Measurements from ENCODE around the gene FAM221A.
A peak's percentile ranks its signal among the peaks of the same experiment; 100 is the strongest.
"Not testable (repeated sequence)": the region's sequence is repeated elsewhere in the genome, so short reads cannot be mapped to it uniquely, and the experiment has no call there.

FAM221A gene

GRCh38 chr7:23680414-23681405 lies 711 bp downstream of the FAM221A start:
- peak; percentile 38 for DNase-seq (ENCODE audit: low read depth)
- TF ChIP-seq CTCF (IDR thresholded peaks at IDR 0.05; ENCODE audit: low read depth, low read length, missing control alignments), result no peak
- peak overlapping the region; percentile 74 for H3K4me3 ChIP-seq (ENCODE audit: low read depth, low read length)

DNA sequence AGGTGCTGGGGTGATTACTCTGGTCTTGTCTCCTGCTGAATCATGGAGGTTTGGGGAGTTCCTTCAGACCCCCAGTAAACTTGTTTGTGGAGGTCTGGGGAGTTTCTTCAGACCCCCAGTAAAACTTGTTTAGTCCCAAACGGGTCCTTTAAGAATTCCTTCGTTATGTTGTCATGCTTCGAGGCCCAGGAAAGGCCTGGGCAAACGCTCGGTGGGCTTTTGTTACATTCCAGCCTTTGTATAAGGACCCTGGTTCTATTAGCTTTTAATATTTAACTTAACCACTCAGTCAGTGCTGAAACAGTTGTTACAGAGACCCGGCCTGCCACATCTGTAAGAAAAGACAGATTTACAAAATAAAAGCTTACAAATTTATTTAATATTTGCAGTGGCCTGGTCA lies 4.0 kb downstream of the FAM221A start:
- H3K4me3 ChIP-seq (ENCODE audit: low read depth, low read length); DNase-seq (ENCODE audit: low read depth): not testable (repeated sequence)

DNA sequence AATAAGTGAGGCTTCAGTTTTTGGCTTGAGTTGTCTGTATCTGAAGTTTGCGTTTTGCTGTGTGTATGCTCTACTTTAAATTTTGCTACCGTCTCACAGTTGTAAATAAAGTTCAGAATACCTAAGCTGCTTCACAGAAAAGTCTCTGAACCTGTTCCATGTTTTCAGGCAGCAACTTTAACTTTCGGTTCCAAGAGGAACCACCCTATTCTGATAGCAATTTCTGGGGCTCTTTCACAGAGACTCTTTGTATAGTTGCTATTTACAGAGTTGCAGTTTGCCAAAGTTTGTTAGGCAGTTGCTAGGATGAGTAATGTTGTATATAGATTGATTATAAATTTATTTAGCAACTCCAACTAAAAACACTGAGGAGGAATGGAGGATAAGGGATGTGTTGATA lies 5.7 kb downstream of the FAM221A start:
- DNase-seq (ENCODE audit: low read depth), result no peak
- TF ChIP-seq CTCF (IDR thresholded peaks at IDR 0.05; ENCODE audit: low read depth, low read length, missing control alignments), result no peak
- no peak overlapping the region for H3K4me3 ChIP-seq (ENCODE audit: low read depth, low read length)

GRCh38 chr7:23687011-23687410 lies 7.0 kb downstream of the FAM221A start:
- H3K4me3 ChIP-seq (ENCODE audit: low read depth, low read length), result no peak overlapping the region
- no peak for DNase-seq (ENCODE audit: low read depth)
- no peak for TF ChIP-seq CTCF (IDR thresholded peaks at IDR 0.05; ENCODE audit: low read depth, low read length, missing control alignments)

- no peak for TF ChIP-seq CTCF (IDR thresholded peaks at IDR 0.05; ENCODE audit: low read depth, low read length, missing control alignments)
- H3K4me3 ChIP-seq (ENCODE audit: low read depth, low read length), result no peak overlapping the region
Observed at GRCh38 chr7:23689165-23689564, 9.2 kb downstream of the FAM221A start.

DNA sequence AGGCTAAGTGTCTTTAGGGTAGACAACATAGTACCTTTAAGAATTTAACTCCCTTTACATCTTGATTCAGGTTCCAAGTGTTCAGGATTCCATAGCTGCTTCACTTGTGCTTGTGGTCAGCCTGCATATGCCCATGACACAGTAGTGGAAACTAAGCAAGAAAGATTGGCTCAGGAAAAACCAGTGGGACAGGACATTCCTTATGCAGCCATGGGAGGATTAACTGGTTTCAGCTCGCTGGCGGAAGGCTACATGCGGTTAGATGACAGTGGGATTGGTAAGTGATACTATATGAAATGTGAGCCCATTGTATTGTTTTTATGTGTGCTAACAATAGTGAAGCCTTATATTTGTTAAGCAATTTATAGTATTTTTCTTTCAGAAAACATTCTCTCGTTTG lies 11.3 kb downstream of the FAM221A start:
- TF ChIP-seq CTCF (IDR thresholded peaks at IDR 0.05; ENCODE audit: low read depth, low read length, missing control alignments), result no peak
- no peak overlapping the region for H3K4me3 ChIP-seq (ENCODE audit: low read depth, low read length)
- no peak for DNase-seq (ENCODE audit: low read depth)

More at GRCh38 chr7:23689165-23689564, 9.2 kb downstream of the FAM221A start:
- DNase-seq (ENCODE audit: low read depth), result no peak

GRCh38 chr7:23693224-23693623 lies 13.2 kb downstream of the FAM221A start:
- no peak overlapping the region for H3K4me3 ChIP-seq (ENCODE audit: low read depth, low read length)
- TF ChIP-seq CTCF (IDR thresholded peaks at IDR 0.05; ENCODE audit: low read depth, low read length, missing control alignments), result no peak
- DNase-seq (ENCODE audit: low read depth), result no peak
